HG03342 (cell line): ENCODE data around the gene SHISA7.
"Not testable (repeated sequence)": the region's sequence is repeated elsewhere in the genome, so short reads cannot be mapped to it uniquely, and the experiment has no call there.

Source experiments
- ATAC-seq: cut with Tn5 transposase; IDR thresholded peaks from one replicate; pipeline ENCODE4 v1.9.1; 2021; ENCODE audit warnings: mild to moderate bottlenecking, moderate library complexity; ENCODE audit not compliant: unreplicated experiment

Gene SHISA7

GRCh38 chr19:55448175-55448490 lies 5.0 kb upstream of the SHISA7 start:
- ATAC-seq: not testable (repeated sequence)

GRCh38 chr19:55447421-55448174 lies 4.5 kb upstream of the SHISA7 start:
- no peak for ATAC-seq

DNA sequence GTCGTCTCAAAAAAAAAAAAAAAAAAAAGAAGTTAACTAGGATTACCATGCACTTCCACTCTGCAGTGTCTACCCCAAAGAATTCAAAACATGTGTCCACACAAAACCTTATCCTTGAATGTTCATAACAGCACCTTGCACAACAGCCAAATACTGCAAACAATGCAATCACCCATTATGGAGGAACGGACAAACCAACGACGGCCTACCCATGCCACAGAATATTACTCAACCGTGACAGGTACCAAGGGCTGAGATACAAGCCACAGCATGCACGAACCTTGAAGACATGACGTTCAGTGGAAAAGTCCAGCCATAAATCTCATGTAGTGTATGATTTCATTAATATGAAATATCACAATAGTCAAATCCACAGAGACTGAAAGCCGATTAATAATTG lies 3.0 kb upstream of the SHISA7 start:
- no peak for ATAC-seq

- ATAC-seq: no peak
Measured at GRCh38 chr19:55444646-55445045, 1.5 kb upstream of the SHISA7 start.

DNA sequence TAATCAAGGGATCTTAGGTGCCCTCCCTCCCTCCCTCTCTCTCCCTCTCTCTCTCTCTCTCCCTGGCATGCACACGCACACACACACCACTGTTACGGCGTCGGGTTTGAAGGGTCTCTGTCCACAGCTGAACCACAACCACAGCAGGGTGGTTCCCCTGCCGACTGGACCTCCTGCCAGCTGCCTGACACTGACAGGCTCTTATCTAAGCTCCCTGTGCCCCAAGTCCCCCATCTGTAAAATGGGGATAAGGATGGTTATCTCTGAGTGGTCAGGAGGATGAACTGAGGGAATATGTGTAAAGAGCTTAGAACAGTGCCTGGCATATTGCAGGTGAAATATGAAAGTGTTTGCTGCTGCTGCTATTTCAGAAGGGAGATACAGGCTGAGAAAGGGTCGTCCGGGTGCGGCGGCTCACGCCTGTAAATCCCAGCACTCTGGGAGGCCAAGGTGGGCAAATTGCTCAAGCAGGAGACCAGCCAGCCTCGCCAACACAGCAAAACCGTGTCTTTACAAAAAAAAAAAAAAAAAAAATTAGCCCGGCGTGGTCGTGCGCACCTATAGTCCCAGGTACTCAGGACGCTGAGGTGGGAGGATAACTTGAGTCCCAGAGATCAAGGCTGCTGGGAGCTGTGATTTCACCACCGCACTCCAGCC lies 852 bp upstream of the SHISA7 start:
- ATAC-seq: no peak

- no peak for ATAC-seq
Measured at GRCh38 chr19:55442372-55442961, 633 bp downstream of the SHISA7 start.

GRCh38 chr19:55441692-55442321 lies 1.3 kb downstream of the SHISA7 start:
- ATAC-seq: no peak

DNA sequence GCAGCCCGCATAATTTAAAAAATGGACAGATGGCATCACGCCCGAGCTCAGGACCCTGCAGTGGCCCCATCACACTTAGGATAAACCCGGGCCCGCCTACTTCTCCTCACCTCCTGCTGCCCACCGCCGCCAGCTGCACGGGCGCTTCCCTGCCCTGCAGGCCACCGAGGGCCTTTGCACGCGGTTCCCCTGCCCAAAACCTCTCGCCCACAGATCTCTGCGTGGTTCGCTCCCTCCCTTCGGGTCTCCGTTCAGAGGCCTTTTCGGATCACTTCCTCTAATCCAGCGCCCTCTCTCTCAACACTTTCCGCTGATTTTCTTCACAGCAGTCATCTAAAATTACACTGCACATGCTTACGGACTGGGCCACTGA lies 1.8 kb downstream of the SHISA7 start:
- no peak for ATAC-seq

GRCh38 chr19:55440411-55441105 lies 2.5 kb downstream of the SHISA7 start:
- ATAC-seq: no peak

DNA sequence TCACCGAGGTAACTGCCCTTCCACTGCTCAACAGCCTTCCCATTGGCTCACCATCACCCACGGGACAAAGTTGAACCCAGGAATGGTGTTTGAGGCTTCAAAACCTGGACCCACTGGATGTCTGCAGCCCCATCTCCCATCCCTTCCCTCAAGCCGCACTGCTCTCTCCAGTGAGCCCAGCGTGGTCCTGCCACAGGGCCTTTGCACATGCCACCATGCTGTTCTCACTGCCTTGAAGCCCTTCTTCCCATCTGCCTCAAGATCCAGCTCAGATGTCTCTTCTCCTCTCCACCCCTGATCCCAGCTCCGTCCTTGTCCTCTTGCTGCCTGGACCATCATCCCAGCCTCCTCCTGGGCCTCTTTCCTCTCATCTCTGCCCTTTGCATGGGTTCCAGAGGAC lies 4.0 kb downstream of the SHISA7 start:
- ATAC-seq: no peak

GRCh38 chr19:55437410-55437809 lies 5.7 kb downstream of the SHISA7 start:
- no peak for ATAC-seq

- no peak for ATAC-seq
Measured at GRCh38 chr19:55436847-55437246, 6.3 kb downstream of the SHISA7 start.

DNA sequence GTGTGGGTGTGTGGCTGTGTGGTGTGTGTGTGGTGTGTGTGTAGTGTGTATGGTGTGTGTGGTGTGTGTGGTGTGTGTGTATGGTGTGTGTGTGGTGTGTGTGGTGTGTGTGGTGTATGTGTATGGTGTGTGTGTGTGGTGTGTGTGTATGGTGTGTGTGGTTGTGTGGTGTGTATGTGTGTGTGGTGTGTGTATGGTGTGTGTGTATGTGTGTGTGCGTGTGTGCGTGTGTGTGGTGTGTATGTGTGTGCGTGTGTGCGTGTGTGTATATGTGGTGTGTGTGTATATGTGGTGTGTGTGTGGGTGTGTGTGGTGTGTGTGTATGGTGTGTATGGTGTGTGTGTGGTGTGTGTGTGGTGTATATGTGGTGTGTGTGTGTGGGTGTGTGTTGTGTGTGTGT lies 8.1 kb downstream of the SHISA7 start:
- ATAC-seq: no peak

- no peak for ATAC-seq
Measured at GRCh38 chr19:55434356-55434919, 8.7 kb downstream of the SHISA7 start.

GRCh38 chr19:55433292-55433691 lies 9.8 kb downstream of the SHISA7 start:
- no peak for ATAC-seq

DNA sequence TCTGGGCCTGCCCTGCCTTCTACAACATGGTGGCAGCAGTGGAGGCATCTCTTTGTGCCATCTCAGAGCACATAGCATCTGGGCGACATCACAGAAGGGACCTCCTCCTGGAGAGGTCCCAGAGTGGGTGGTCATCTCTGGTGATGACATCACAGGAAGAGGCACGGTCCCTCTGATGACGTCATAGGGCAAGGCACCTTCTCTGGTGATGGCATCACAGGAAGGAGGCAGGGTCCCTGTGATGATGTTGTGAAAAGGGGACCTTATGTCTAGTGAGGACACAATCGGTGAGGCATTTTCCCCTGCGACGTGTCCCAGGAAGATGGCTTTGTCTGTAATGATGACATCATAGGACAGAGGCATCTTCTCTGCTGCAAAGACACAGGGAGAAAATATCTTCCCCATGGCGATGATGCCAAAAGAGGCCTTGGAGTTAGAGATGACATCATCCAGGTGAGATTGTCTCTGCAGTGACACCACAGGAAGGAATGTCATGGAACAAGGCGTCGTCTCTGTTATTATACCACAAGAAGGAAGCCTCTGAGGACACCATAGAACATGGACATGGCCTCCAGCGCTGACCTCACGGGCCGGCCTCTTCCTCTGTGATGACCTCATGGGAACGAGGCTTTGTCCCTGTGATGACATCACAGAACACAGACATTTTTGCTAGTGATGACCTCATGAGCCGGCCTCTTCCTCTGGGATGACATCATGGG lies 10.7 kb downstream of the SHISA7 start:
- ATAC-seq: no peak

DNA sequence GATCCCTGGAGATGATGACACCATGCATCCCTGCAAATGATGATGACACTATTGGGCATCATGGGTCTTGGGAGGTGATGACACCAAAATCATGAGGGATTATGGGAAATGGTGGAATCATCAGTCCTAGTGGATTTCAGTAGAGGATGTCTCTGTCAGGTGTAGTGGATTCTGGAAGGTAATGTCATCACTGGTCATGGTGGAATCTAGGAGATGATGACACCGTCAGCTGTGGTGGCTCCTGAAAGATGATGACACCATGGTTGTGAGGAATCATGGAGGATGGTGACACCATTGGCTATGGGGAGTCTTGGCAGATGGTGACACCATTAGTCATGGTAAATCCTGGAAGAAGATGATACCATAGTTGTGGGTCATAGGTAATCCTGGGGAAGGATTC lies 11.9 kb downstream of the SHISA7 start:
- ATAC-seq: no peak

DNA sequence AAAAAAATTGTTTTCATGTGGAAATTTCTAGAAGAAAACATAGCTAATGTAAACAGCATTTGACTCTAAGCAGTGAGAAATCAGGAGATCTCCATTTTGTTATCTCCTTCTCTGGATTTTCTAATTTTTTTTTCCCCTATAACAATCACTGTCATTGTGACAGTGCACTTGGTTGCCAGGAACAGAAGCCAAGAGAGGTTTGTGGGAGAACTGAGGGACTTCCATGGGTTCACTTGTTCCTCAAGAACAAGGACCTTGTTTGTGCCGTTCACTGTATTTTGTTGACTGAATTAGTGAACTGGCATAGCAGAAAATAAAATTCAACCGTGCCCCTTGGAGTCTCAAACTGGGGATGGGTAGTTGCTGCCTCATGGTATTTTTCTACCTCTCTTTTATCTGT lies 17.1 kb downstream of the SHISA7 start:
- ATAC-seq: no peak

- ATAC-seq: no peak
Measured at GRCh38 chr19:55424518-55424917, 18.6 kb downstream of the SHISA7 start.

GRCh38 chr19:55423225-55424005 lies 19.7 kb downstream of the SHISA7 start:
- no peak for ATAC-seq
